ENCODE measurements around the gene EPB41. TPM values are rescaled to one million over a fixed set of nuclear protein-coding genes. Genes with fewer than 3 reads are reported as not detected.

The EPB41 gene
- total and polyA plus RNA-seq, 2 of the 8 experiments (the other 6 are each of a cell fraction or from before 2014, with no cell fraction given) = 36.7 to 109 TPM

- TF ChIP-seq RAD21 (IDR thresholded peaks at IDR 0.05 in 1 of 2, conservative IDR thresholded peaks at IDR 0.05 in 1 of 2; ENCODE audit: low read depth in 2 of 2, low read length in 2 of 2) (no peak), CTCF (IDR thresholded peaks at IDR 0.05; ENCODE audit: control extremely low read depth in 1 of 3, insufficient read depth in 1 of 3, low read depth in 1 of 3, low read length in 3 of 3) (no peak), SP1 (IDR thresholded peaks at IDR 0.05; ENCODE audit: low read depth, low read length) (no peak), ATF3 (IDR thresholded peaks at IDR 0.05; ENCODE audit: insufficient read depth, low read depth, low read length) (no peak), HDAC6 (IDR thresholded peaks at IDR 0.05; ENCODE audit: low read depth, low read length) (no peak), RFX5 (IDR thresholded peaks at IDR 0.05; ENCODE audit: borderline replicate concordance, low read depth, low read length) (no peak), SRF (IDR thresholded peaks at IDR 0.05; ENCODE audit: low read depth, low read length) (no peak), HDAC2 (IDR thresholded peaks at IDR 0.05; ENCODE audit: borderline replicate concordance in 1 of 2, low read depth in 2 of 2, low read length in 2 of 2) (no peak), SP4 (IDR thresholded peaks at IDR 0.05; ENCODE audit: low read length) (no peak), SUZ12 (IDR thresholded peaks at IDR 0.05; ENCODE audit: low read length) (no peak), JUN (IDR thresholded peaks at IDR 0.05; ENCODE audit: low read depth, low read length) (no peak), KDM4A (IDR thresholded peaks at IDR 0.05; ENCODE audit: low read depth, low read length, severe bottlenecking) (peak; percentile 67), POLR2A (IDR thresholded peaks at IDR 0.05; ENCODE audit: control extremely low read depth in 1 of 2, low read depth in 2 of 2, low read length in 2 of 2) (peak in 1 of 2 experiments; percentile 34; a peak in 1 of 3 replicates), CREB1 (IDR thresholded peaks at IDR 0.05) (no peak), CBX5 (IDR thresholded peaks at IDR 0.05; ENCODE audit: low read depth, low read length) (no peak), SIN3A (conservative IDR thresholded peaks at IDR 0.05 in 1 of 2, IDR thresholded peaks at IDR 0.05 in 1 of 2; ENCODE audit: low read depth in 1 of 2, low read length in 2 of 2) (0 out of 4 replicates have a peak, but pooled peaks of 1 of the 2 experiments have one; percentile 7), PHF8 (conservative IDR thresholded peaks at IDR 0.05; ENCODE audit: low read depth, low read length) (no peak), KDM1A (IDR thresholded peaks at IDR 0.05; ENCODE audit: borderline replicate concordance, low read length) (no peak), POLR2AphosphoS5 (IDR thresholded peaks at IDR 0.05; ENCODE audit: low read depth, low read length) (peak; percentile 34; the same call in 1 of the 2 replicates), EGR1 (IDR thresholded peaks at IDR 0.05; ENCODE audit: borderline replicate concordance, low read depth, low read length) (no peak), SP2 (IDR thresholded peaks at IDR 0.05; ENCODE audit: low read length) (no peak)
Observed at GRCh38 chr1:28915031-28915895, 894 bp downstream of the EPB41 start (continued).
